PC-9 (cell line): ENCODE data around the gene ABLIM2.

Experiments
- CTCF ChIP-seq: fragments of 200-600 bp; sonication (generic); conservative IDR thresholded peaks from 2 replicates; pipeline ENCODE4 v1.6.1; 2017; ENCODE audit warnings: mixed run types, antibody characterized with exemption, mild to moderate bottlenecking, moderate library complexity
- EZH2 ChIP-seq: fragments of 200-600 bp; sonication (generic); IDR thresholded peaks from 2 replicates; pipeline ENCODE4 v1.8.0; 2017; ENCODE audit warnings: antibody characterized with exemption, low read depth

- no peak for TF ChIP-seq CTCF
- TF ChIP-seq EZH2 = no peak
Measured at GRCh38 chr4:8141935-8142334, 16.7 kb downstream of the ABLIM2 start.
